ENCODE data around the gene VSTM4. TPM values are rescaled to one million over a fixed set of nuclear protein-coding genes. Genes with fewer than 3 reads are reported as not detected.

VSTM4 gene, protein sequence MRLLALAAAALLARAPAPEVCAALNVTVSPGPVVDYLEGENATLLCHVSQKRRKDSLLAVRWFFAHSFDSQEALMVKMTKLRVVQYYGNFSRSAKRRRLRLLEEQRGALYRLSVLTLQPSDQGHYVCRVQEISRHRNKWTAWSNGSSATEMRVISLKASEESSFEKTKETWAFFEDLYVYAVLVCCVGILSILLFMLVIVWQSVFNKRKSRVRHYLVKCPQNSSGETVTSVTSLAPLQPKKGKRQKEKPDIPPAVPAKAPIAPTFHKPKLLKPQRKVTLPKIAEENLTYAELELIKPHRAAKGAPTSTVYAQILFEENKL
- total RNA-seq: 10.1 and 14.1 TPM in 2 replicates

DNA sequence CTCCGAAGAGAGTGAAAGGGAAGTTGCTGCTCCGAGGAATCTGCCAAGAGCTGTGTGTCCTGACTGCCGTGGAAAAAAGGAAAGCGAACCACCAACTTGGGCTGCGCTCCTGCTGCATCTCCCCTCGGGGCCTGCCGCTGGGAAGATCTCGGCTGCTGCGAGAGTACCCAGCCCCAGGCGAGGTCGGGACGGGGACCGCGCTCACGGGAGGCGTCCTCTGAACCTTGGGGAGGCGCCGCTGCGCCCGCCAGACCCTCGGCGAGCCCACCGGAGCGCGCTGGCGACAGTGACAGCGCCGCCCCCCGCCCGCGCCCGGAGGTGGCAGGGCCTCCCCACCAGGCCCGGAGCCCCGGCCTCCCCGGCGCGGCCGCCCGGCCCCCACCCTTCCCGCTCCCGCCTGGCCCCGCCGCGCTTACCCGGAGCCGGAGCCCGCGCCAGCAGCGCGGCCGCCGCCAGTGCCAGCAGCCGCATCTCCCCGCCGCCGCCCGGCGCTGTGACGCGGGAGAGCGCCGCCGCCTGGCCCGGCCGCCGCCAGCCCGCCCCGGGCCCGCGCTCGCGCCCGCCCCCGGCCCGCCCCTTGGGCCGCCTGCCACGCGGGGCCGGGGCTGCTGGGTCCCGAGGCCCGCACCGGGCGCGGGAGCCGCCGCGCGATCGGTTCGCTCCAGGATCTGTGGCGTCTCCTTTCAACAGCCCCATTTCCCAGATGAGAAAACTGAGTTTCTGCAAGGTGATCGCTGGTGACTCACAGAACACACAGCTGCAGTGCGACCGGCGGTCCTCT, at the start of gene VSTM4:
Gene VSTM4, minus strand, starts transcription at position 508 of the 781 bp plus-strand sequence. Its CDS starts 37 bp downstream, at position 471.
- H3K36me3 ChIP-seq (ENCODE audit: insufficient read depth, low read length): no peaks in the 10 kb centered on the region
- H3K79me2 ChIP-seq (ENCODE audit: insufficient read depth, low read length): peaks cover 9% of the 10 kb centered on the region
- peaks cover 13% of the 10 kb centered on the region for H3K4me1 ChIP-seq (ENCODE audit: insufficient read depth, low read length)
- peak within 1 kb of the TSS; percentile 85 for H3K27ac ChIP-seq (ENCODE audit: low read depth, low read length)
- DNase-seq (ENCODE audit: insufficient read length, low spot score, missing footprints): peak; percentile 97
- H3K9me3 ChIP-seq (ENCODE audit: low read depth, low read length): no peaks in the 10 kb centered on the region
- H4K20me1 ChIP-seq (ENCODE audit: insufficient read depth, low read length): peaks cover 12% of the 10 kb centered on the region
- H3K27me3 ChIP-seq (ENCODE audit: insufficient read depth, low read length): no peaks in the 10 kb centered on the region
- H2AFZ ChIP-seq (ENCODE audit: low read length): peak within 1 kb of the TSS; percentile 98
- H3K4me2 ChIP-seq (ENCODE audit: insufficient read depth, low read length): peak within 1 kb of the TSS; percentile 89
- TF ChIP-seq, protein P1, sequence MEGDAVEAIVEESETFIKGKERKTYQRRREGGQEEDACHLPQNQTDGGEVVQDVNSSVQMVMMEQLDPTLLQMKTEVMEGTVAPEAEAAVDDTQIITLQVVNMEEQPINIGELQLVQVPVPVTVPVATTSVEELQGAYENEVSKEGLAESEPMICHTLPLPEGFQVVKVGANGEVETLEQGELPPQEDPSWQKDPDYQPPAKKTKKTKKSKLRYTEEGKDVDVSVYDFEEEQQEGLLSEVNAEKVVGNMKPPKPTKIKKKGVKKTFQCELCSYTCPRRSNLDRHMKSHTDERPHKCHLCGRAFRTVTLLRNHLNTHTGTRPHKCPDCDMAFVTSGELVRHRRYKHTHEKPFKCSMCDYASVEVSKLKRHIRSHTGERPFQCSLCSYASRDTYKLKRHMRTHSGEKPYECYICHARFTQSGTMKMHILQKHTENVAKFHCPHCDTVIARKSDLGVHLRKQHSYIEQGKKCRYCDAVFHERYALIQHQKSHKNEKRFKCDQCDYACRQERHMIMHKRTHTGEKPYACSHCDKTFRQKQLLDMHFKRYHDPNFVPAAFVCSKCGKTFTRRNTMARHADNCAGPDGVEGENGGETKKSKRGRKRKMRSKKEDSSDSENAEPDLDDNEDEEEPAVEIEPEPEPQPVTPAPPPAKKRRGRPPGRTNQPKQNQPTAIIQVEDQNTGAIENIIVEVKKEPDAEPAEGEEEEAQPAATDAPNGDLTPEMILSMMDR (IDR thresholded peaks at IDR 0.05; ENCODE audit: extremely low read depth, low read depth, low read length): no peak
- H3K4me3 ChIP-seq (ENCODE audit: insufficient read depth, low read length): peak within 1 kb of the TSS; percentile 84

DNA sequence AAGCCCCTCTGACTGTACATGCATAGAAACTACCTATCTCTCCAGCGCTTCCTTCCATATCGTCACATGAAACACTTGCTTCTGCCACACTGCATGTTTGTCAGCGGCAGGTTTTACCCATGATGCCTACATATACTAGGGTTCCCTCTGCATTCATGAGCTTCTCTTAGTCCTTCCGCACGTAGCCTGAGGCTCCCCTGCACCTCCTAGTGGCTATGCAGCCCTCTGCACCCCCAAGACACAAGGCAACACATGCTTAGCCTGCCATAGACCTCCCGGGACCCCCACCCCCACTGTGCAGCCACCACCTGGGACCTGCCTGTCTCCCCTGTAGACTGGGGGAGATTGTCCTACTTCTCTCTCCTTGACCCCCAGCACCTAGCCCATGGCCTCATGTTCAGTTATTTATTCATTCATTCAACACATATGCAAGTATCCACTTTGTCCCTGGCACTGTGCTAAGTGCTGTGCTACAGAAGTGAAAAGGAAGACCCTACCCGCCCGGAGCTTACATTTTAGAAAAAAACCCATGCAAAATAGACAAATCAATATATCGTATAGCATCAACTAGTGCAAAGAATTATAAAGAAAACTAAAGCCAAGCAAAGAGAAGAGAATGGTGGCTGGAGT, 49.4 kb upstream of the VSTM4 start:
- H3K9me3 ChIP-seq (ENCODE audit: low read depth, low read length): no peaks in the 10 kb centered on the region
- no peak overlapping the region for H2AFZ ChIP-seq (ENCODE audit: low read length)
- H3K27ac ChIP-seq (ENCODE audit: low read depth, low read length): no peak overlapping the region
- DNase-seq (ENCODE audit: insufficient read length, low spot score, missing footprints): peak; percentile 84
- H3K79me2 ChIP-seq (ENCODE audit: insufficient read depth, low read length): no peaks in the 10 kb centered on the region
- H3K36me3 ChIP-seq (ENCODE audit: insufficient read depth, low read length): no peaks in the 10 kb centered on the region
- H4K20me1 ChIP-seq (ENCODE audit: insufficient read depth, low read length): no peaks in the 10 kb centered on the region
- TF ChIP-seq, protein P1 (IDR thresholded peaks at IDR 0.05; ENCODE audit: extremely low read depth, low read depth, low read length): peak; percentile 74
- H3K4me1 ChIP-seq (ENCODE audit: insufficient read depth, low read length): peaks cover 18% of the 10 kb centered on the region
- no peaks in the 10 kb centered on the region for H3K27me3 ChIP-seq (ENCODE audit: insufficient read depth, low read length)
- no peak overlapping the region for H3K4me3 ChIP-seq (ENCODE audit: insufficient read depth, low read length)
- no peak overlapping the region for H3K4me2 ChIP-seq (ENCODE audit: insufficient read depth, low read length)

DNA sequence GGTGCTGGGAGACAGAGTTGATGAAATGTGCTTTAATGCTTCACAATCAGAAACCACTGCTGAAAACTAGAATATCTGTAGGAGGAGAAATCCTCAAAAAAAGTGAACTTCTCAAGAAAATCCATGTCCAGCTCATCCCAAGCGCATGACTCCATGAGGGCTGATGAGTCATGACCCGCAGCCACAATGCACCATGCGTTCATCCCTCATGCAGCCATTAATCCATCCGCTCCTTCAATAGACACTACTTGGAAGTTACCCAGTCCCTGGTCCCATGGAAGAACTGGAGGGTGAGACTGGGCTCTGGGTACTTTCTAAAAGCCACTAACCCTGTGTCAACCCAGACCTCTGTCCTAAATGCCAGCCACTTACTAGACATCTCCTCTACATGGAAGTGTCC, 48.4 kb upstream of the VSTM4 start:
- no peaks in the 10 kb centered on the region for H3K79me2 ChIP-seq (ENCODE audit: insufficient read depth, low read length)
- no peak overlapping the region for H3K4me2 ChIP-seq (ENCODE audit: insufficient read depth, low read length)
- TF ChIP-seq, protein P1 (IDR thresholded peaks at IDR 0.05; ENCODE audit: extremely low read depth, low read depth, low read length): no peak
- peaks cover 18% of the 10 kb centered on the region for H3K4me1 ChIP-seq (ENCODE audit: insufficient read depth, low read length)
- peak; percentile 92 for DNase-seq (ENCODE audit: insufficient read length, low spot score, missing footprints)
- H3K27ac ChIP-seq (ENCODE audit: low read depth, low read length): peak overlapping the region; percentile 58
- no peak overlapping the region for H3K4me3 ChIP-seq (ENCODE audit: insufficient read depth, low read length)
- no peaks in the 10 kb centered on the region for H3K9me3 ChIP-seq (ENCODE audit: low read depth, low read length)
- no peaks in the 10 kb centered on the region for H3K27me3 ChIP-seq (ENCODE audit: insufficient read depth, low read length)
- H2AFZ ChIP-seq (ENCODE audit: low read length): peak overlapping the region; percentile 52
- no peaks in the 10 kb centered on the region for H3K36me3 ChIP-seq (ENCODE audit: insufficient read depth, low read length)
- H4K20me1 ChIP-seq (ENCODE audit: insufficient read depth, low read length): no peaks in the 10 kb centered on the region
